PC-3 (cell line): Measurements from ENCODE around the gene SRGN.

Source experiments
- EZH2 ChIP-seq: fragments of 300-600 bp; sonication (generic); IDR thresholded peaks from one replicate; pipeline ENCODE4 v1.6.1; 2017; ENCODE audit warnings: antibody characterized with exemption, mild to moderate bottlenecking, low read length; ENCODE audit not compliant: unreplicated experiment
- EZH2phosphoT487 ChIP-seq: fragments of 300-600 bp; sonication (generic); IDR thresholded peaks from 2 replicates; pipeline ENCODE4 v1.6.1; 2018; ENCODE audit warnings: mild to moderate bottlenecking, antibody characterized with exemption, low read length, borderline replicate concordance
- TF ChIP-seq, protein P1 (sequence below): fragments of 300-600 bp; sonication (generic); conservative IDR thresholded peaks from 2 replicates; pipeline ENCODE4 v1.5.1; 2017; ENCODE audit warnings: antibody characterized with exemption, low read depth, mild to moderate bottlenecking, low read length

DNA sequence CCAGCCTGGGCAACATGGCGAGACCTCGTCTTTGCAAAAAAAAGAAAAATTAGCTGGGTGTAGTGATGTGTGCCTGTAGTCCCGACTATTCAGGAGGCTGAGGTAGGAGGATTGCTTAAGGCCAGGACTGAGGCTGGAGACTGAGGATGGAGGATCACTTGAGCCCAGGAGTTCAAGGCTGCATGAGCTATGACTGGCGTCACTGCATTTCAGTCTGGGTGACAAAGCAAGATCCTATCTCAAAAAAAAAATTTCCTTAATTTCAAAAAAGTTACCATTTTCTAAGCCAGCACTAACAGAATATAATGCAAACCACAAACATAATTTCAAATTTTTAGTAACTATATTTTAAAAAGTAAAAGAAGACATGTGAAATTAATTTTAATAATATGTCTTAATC lies 13.4 kb upstream of the SRGN start:
- TF ChIP-seq, protein P1, sequence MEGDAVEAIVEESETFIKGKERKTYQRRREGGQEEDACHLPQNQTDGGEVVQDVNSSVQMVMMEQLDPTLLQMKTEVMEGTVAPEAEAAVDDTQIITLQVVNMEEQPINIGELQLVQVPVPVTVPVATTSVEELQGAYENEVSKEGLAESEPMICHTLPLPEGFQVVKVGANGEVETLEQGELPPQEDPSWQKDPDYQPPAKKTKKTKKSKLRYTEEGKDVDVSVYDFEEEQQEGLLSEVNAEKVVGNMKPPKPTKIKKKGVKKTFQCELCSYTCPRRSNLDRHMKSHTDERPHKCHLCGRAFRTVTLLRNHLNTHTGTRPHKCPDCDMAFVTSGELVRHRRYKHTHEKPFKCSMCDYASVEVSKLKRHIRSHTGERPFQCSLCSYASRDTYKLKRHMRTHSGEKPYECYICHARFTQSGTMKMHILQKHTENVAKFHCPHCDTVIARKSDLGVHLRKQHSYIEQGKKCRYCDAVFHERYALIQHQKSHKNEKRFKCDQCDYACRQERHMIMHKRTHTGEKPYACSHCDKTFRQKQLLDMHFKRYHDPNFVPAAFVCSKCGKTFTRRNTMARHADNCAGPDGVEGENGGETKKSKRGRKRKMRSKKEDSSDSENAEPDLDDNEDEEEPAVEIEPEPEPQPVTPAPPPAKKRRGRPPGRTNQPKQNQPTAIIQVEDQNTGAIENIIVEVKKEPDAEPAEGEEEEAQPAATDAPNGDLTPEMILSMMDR = no peak
- TF ChIP-seq EZH2 (no peak), EZH2phosphoT487 (no peak)
